Measurements from ENCODE around the gene ABCB1.
"Not testable (repeated sequence)": the region's sequence is repeated elsewhere in the genome, so short reads cannot be mapped to it uniquely, and the experiment has no call there.

The ABCB1 gene

DNA sequence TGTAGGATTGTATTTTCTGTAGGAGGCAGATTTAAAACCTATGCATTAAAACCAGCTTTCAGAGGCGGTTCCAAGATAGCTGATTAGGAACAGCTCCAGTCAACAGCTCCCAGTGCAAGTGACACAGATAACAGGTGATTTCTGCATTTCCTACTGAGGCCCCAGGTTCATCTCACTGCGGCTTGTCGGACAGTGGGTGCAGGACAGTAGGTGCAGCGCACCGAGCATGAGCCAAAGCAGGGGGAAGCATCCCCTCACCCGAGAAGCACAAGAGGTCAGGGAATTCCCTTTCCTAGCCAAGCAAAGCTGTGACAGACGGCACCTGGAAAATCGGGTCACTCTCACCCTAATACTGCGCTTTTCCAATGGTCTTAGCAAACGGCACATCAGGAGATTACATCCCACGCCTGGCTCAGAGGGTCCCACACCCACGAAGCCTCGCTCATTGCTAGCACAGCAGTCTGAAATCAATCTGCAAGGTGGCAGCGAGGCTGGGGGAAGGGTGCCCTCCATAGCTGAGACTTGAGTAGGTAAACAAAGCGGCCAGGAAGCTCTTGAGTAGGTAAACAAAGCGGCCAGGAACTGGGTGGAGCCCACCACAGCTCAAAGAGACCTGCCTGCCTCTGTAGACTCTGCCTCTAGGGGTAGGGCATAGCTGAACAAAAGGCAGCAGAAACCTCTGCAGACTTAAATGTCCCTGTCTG, 135.7 kb downstream of the ABCB1 start:
- DNase-seq: not testable (repeated sequence)

- DNase-seq: no peak
These were observed 136.7 kb downstream of the ABCB1 start for GRCh38 chr7:87463982-87464381.

- DNase-seq: not testable (repeated sequence)
These were observed 140.2 kb downstream of the ABCB1 start for GRCh38 chr7:87460444-87460843.

GRCh38 chr7:87459941-87460340, 140.7 kb downstream of the ABCB1 start:
- no peak for DNase-seq

DNA sequence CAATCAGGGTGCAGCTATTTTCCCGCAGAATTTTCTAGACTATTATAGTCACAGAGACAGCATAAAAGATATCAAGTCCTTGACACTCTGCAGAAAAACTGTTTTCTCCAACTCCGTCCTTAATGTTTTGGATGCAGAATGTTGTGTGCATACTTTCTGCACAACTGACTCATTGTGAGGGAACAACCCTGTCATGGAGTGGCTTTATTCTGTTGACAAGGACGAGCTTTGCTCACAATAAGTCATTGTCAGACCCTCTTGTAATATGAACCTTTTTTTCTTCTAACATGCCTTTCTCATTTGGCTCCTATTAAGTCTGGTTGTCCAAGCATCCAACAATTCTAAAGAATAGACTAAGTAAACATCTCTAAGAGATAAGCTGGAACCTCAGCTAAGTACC, 142.5 kb downstream of the ABCB1 start:
- DNase-seq: no peak

GRCh38 chr7:87456247-87456646, 144.4 kb downstream of the ABCB1 start:
- no peak for DNase-seq

Measured in activated T-cell treated with anti-CD3 and anti-CD28 coated beads for 4 hours (primary cell).